G401.6 (cell line): Measurements from ENCODE around the gene TGIF1.
A peak's percentile ranks its signal among the peaks of the same experiment; 100 is the strongest.
"Not testable (repeated sequence)": the region's sequence is repeated elsewhere in the genome, so short reads cannot be mapped to it uniquely, and the experiment has no call there.

Source experiments
- FAIRE-seq: peaks from 2 replicates; lab custom pipeline; 2012; peaks lifted over from hg19 to GRCh38; lab: Jason Lieb, UNC

TGIF1 gene

DNA sequence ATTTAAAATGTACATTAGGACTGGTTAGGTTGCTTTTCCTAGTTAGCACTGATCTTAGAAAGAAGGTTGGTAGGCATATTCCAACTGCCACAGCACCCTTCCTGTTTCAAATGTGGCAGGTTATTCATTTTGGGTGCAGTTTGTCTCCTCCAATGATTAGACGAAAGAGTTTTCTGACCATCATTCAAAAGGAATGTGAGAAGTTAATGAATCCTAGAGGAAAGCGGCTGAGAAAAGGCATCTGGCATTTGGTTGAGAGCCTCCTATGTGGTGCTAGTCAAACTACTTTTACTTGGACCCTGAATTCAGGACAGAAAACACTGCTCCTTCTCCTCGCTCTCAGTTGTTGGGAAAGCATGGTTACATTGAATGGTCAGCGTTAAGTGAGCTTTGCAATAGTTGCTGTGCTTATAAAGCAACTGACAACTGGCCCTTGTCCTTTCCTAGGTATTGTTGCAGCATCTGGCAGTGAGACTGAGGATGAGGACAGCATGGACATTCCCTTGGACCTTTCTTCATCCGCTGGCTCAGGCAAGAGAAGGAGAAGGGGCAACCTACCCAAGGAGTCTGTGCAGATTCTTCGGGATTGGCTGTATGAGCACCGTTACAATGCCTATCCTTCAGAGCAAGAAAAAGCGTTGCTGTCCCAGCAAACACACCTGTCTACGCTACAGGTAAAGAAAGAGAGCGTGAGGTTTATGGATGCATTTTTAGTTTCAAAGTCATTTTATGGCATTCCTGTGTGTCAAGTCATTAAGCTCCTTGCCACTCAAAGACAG lies 6.1 kb downstream of the TGIF1 start:
- FAIRE-seq = no peak

DNA sequence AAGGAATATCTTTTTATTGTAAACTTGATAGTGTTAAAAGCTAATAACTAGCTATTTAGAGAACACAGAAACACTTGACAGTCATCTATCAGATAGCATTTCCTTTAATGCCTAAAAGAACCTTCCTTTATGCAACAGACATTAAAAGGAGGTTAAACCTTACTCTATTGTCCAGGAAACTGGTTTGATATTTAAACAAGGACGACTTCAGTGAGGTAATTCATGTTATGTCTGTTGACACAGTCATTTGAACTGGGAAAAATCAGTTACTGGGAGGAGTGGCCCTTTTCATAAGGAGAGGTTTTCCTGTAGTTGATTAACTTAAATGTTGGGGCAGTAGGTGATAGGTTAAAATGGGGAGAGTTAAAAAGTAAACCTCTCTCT lies 6.7 kb downstream of the TGIF1 start:
- no peak for FAIRE-seq

DNA sequence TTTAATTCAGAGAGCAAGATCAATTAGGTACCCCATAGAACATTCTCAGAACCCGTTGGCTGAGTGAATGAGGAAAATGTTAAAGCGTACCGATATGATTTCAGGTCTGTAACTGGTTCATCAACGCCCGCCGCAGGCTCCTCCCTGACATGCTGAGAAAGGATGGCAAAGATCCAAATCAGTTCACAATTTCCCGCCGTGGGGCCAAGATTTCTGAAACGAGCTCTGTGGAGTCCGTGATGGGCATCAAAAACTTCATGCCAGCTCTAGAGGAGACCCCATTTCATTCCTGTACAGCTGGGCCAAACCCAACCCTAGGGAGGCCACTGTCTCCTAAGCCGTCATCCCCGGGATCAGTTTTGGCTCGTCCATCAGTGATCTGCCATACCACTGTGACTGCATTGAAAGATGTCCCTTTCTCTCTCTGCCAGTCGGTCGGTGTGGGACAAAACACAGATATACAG lies 7.3 kb downstream of the TGIF1 start:
- no peak for FAIRE-seq

DNA sequence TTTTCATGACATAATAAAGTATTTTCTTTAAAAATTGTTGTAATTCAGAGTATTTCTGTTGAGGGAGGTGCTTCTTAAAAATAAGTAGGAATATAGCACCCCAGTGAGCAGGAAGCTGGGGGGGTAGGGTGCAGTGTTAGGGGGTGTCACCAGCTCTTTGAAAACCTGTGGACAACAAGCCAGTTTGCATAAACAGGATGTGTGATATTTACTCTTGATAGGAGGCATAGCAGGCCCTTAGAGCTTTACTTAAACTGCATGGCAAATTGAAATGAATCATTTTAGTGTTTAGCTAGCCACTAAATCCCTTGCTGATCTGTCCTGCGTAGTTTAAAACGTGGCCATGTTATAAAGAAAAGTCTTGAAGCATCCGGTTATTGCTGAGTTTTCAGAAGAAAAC lies 8.4 kb downstream of the TGIF1 start:
- FAIRE-seq = no peak

DNA sequence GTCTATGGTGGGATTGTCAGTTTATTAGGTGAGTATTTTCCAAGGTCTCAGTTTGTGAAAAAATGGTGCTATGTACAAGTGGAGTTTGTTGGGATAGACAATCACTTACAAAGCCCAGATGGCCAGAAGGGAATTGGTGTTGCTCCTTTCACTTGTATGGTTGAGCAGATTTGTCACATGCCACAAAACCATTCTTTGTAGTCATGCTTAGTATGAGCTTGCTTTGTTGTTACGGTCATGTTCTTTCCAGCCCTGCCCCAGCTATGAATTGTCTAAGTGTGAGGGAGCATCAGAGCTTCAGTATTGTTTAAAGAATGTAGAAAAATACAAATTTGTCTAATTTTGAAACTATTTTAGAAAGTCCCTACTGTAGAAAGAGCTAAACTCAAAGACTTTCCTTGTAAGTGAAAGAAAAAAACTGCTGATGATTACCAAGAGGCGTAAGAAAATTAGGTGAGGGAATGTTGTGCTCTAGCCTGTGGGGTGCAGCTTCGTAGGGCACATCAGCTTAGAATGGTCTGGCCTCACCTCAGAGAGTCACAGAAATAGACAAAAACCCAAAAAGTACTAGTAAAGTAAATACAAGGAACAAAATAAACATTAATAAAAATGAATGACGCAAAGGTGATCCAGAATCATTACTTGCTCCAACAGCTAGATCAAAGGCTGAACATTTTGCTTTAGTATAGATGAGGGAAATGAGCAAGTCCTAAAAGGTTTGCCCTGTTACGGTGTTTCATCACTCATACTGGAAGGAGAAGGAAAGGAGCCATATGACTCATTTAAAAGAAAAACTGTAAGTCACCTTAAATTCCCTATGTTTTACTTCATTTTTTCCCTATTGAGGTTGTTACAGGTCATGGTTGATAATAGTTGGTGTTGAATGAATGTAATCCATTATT lies 9.2 kb downstream of the TGIF1 start:
- FAIRE-seq = no peak

DNA sequence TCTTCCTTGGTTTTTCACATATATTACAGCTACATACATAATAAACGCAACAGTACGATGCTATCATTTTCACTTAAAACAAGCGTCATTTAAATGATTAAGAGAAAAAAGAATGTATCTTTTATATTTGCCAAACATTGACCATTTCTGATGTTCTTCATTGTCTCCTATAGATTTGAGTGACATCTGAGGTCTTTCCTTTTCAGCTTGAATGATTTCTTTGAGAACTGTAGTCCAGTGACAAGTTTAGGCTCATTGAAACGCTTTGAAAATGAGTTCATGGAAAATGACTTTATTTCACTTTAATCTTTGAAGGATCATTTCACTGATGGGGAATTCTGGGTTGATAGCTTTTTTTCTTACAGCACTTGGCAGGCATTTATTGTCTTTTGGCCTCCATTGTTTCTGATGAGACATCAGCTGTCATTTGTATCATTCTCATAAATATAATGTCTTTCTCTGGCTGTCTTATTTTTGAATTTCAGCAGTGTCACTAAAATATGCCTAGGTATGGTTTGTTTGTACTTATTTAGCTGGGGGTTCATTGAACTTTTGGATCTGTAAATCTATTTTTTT lies 10.9 kb downstream of the TGIF1 start:
- FAIRE-seq = peak; percentile 11

DNA sequence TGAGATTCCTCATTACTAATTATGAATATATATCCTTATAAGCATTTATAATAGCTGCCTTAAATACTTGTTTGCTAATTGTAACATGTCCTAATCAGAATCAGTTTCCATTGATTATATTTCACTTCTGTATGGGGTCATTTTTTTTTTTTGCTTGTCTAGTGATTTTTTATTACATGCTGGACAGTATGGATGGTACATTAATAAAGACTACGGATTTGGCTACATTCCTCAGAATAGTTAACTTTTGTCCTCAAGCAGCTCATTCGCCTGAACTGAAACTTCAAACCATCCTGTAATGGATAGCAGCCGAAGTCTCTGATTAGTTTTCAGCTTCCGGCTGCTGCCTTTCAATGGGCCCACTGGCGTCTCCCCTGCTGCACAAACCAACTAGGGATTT lies 11.7 kb downstream of the TGIF1 start:
- no peak for FAIRE-seq

DNA sequence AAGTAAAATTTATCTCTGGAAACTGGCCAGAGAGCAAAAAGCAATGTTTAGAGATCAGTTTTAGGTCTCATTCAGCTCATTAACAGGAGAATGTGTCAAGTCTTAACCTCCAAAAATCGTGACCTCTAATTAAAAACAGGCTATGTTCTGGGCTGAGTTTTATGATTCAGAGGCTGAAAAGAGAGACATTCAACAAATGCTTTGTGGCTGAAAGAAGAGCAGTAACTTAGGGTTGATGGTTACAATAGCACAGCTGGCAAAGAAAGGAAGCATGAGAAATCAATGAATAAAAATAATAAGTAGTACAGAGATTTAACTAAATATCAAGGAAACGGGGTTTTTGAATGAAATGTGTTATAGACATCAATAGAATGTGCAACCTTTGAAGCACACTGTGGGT lies 13.1 kb downstream of the TGIF1 start:
- FAIRE-seq = peak; percentile 58

DNA sequence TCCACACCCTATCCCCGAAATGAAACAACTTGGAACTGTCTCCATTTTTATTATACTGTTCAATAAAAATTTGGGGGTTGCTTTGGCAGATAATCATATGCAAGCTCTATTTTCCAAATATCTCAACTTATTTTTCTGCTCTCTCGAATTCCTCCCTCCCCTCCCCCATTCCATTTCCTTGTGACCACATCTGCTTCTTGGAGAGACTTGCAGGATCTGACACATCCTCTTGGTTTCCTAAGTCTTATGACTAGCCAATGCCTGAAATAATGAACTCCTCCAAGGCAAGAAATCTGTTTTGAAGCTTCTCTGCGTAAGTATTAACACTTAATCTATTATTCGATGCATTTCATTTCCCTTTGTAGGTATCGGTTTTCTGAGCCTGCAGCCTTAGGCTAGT lies 16.1 kb downstream of the TGIF1 start:
- FAIRE-seq = peak; percentile 64

DNA sequence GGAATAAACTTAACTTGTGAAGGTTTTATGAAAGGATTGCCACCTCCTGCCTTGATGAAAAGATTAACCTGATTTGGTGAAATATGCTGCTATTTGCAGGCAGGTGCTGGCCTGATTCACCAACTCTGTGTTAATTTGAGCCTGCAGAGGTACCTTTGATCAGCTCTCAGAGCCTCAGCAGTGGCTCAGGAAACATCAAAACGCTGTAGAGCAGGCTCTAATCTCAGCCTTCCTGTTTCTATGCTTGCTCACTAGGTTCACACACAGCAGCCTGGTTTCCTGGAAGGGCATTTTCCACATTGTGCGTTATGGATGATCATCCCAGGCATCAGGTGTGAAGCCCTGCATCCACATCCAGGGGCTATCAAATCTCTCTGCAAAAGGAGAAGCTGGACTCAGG lies 16.9 kb downstream of the TGIF1 start:
- FAIRE-seq = peak; percentile 55

DNA sequence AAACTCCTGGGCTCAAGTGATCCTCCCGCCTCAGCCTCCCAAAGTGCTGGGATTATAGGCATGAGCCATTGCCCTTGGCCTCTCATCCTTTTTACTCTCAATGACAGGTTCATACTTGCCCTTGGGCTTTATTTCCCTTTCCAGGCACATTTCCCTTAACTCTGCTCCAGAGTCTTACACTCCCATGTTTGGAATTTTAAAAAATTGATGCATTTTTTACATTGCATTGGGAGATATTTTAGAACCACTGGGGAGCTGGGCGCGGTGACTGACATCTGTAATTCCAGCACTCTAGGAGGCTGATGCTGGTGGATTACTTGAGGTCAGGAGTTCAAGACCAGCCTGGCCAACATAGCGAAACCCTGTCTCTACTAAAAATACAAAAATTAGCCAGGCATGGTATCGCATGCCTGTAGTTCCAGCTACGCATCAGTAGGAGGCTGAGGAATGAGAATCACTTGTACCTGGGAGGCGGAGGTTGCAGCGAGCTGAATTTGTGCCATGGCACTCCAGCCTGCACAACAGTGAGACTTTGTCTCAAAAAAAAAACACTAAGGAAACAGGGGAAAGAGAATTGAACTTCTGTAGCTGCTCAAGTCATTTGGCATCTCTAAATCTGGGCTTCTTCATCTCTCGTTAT lies 18.2 kb downstream of the TGIF1 start:
- FAIRE-seq = no peak

DNA sequence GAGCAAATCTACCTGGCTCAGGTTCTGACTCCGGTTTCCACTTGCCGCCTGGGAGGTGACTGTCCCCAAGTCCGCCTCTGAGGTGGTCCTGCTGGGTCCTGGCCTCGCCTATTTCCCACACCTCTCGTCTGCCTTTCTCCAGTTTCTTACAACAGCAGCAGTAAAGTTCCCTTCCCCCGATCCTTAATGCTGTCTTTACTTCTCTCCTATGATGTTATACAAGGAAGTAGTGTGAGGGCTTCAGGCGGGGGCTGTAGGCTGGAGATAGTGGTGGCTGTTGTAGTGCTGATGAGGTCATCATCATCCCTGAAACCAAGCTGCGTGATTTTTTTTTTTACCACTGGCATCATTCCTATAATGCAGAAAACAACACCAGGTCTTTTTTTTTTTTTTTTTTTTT lies 18.9 kb downstream of the TGIF1 start:
- no peak for FAIRE-seq

DNA sequence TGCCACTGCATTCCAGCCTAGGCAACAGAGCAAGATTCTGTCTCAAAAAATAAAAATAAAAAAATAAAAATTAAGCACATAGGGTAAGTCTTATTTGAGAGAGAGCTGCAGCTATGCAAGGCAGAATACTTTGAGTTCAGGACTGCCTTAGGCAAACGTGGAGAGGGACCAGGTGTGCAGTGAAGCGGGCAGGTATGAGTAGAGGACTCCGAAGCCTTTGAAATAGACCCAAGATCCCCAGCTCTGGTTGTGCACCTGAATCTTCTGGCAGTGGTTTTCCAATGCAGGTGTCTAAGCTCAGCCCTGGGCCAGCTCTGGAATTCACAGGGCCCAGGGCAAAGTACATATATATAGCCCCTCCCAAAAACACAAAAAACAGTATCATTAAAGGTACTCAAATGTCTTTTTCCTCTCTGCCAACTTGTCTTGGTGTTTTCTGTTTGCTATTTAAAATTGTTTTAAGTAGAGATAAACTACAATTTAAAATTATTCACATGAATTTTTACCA lies 21.2 kb downstream of the TGIF1 start:
- FAIRE-seq = no peak

DNA sequence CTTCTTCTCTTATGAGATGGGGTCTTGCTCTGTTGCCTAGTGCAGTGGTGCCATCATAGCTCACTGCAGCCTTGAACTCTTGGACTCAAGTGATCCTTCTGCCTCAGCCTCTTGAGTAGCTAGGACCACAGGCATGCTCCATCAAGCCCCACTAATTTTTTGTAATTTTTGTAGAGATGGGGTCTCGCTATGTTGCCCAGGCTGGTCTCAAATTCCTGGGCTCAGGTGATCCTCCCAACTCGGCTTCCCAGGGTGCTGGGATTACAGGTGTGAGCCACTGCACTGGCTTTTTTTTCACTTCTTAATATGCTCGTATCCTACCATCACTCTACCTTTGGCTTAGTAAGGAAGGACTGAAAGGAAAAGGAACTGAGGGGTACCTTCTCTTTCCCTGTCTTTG lies 22.1 kb downstream of the TGIF1 start:
- not testable (repeated sequence) for FAIRE-seq

DNA sequence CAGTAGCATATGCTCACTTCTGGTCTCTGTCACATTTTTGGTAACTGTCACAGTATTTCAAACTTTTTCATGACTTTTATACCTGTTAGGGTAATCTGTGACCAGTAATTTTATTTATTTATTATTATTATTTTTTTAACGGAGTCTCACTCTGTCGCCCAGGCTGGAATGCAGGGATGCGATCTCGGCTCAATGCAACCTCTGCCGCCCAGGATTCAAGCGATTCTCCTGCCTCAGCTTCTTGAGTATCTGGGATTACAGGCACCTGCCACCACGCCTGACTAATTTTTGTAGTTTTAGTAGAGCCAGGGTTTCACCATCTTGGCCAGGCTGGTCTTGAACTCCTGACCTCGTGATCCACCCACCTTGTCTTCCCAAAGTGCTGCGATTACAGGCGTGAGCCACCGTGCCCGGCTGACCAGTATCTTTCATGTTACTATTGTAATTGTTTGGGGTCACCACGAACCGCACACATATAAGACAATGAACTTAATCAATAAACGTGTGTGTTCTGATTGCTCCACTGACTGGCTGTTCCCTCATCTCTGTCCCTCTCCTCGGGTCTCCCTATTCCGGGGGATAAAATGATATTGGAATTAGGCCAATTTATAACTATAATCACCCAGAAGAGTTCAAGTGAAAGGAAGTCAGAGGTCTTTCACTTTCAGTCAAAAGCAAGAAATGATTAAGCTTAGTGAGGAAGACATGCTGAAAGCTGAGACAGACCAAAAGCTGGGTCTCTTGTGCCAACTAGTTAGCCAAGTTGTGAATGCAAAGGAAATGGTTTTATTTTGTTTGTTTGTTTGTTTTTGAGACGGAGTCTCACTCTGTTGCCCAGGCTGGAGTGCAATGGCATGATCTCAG lies 22.9 kb downstream of the TGIF1 start:
- FAIRE-seq = no peak

DNA sequence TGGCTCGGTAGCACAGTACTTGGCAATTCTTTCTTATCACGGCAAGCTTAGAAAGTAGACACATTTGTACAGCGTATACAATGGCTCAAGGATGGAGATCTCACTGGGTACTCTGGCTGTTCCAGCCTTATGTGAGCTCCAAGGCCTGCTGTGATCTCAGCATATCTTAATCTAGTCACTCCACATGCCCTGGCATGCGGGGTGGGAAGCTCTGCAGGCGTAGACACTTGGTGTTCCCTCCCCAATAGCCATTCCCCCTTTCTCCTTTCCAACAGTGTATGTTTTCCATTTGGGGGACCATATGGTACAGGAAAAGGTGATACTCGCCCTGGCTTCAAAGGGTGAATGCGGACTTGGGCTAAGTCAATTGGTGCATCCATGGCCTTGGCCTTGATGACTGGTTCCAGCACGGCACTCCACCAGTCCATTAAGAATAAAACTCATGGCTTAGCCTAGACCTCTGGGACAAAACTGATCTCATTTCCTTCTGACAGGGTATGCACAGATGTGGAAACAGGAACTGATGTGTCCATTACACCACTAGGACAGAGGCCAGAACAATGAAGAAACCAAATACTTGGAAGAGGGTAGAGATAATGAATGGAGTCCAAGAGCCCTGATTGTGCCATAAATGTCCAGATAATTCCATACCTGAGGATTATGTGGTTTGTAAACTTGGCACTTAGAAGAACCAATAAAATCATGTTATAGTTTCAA lies 28.4 kb downstream of the TGIF1 start:
- no peak for FAIRE-seq

DNA sequence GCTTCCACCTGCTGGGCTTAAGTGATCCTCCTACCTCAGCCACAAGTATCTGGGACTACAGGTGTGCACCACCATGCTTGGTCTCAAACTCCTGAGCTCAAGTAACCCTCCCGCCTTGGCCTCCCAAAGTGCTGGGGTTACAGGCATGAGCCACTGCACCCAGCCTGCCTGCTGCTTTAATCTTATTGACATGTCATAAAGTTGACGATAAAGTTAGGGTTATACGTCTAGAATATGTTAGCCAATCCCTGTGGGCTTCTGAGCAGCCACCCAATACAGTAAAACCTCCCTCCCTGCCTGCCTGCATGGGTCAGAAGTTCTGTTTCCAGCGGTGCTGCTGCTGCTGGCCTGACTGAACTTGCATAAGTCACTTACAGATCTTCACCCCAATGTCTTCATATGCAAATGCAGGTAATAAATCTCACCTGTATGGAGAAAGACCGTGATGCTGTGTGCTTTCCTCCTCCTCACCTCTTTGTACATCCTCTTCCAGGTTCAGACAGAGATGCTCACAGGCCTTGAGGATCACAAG lies 30.1 kb downstream of the TGIF1 start:
- no peak for FAIRE-seq

DNA sequence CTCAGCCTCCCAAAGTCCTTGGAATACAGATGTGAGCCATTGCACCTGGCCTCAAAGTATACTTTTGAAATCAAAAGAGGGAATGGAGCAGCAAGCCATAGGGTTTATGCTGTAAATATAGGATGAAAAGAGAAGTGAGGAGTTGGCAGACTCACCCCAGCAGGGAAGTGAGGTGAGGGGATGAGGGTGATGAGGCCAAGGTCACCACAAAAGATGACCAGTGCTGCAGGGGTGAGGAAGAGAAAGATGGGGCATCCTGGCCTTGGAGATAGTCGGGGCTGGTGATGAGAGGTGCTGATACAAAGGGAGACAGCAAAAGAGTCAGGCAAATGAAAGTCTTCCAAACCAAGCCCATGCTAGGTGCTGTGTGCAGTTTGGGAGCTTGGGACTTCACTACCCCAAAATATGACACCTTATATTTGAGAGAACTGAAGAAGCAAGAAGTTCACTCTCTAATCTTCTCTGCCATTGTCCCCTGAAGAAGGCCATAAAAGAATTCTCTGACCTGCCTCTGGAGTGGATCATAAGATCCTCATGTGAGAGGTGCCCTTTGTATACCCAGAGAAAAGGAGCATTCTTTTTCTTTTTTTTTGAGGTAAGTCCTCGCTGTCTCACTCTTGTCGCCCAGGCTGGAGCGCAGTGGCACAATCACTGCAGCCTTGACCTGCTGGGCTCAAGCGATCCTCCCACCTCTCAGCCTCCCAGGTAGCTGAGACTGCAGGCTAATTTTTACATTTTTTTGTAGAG lies 31.0 kb downstream of the TGIF1 start:
- no peak for FAIRE-seq

DNA sequence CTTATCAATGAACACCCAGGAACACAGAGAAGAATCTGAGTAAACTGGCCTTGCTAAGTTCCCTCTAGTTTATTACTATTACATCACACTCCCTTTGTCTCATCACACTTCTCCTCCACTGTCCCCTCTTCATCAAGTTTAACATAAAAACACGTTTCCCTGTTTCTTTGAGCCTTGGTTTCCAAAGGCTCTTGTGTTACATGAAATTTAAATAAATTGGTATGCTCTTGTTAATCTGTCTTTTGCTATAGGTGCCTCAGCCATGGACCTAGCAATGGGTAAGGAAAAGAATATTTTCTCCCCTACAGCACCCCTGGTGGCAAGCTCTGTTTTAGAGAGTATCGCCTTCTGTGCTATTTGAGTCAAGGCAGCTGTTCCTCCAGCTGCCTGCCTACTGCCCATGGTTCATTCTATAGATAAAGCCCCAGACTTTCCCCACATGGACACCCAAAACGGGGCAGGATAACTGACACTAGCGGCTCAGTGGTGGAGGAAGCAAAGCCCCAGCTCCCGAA lies 31.8 kb downstream of the TGIF1 start:
- FAIRE-seq = peak; percentile 69

DNA sequence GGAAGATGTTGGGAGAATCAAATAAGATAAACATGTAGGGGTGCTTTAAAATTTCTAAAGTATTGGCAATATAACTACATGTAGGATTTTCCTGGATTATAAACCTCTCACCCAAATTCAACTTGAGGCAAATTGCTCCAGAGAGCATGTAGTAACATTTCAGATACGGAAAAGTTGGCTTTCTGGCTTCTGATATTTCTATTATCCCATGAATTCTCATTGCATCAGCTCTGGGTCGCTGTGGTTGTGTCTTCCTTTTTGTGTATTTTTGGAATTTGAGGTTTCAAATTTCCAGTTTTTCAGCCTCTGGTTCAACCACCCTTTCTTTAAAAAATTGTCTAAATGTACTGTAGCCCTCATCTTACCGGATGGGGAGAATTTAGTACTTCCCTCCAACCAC lies 32.3 kb downstream of the TGIF1 start:
- FAIRE-seq = no peak
